Measurements from ENCODE around the gene ARL5A.

The ARL5A gene

GRCh38 chr2:151766437-151767153 is 61.6 kb downstream of the ARL5A start:
- TF ChIP-seq NFIC (IDR thresholded peaks at IDR 0.05) (no peak), CREB1 (IDR thresholded peaks at IDR 0.05; ENCODE audit: low read depth) (no peak), USF1 (IDR thresholded peaks at IDR 0.05) (no peak), REST (IDR thresholded peaks at IDR 0.05; ENCODE audit: low read depth) (no peak), EP300 (IDR thresholded peaks at IDR 0.05; ENCODE audit: borderline replicate concordance) (no peak), TEAD4 (IDR thresholded peaks at IDR 0.05) (no peak), FOXM1 (IDR thresholded peaks at IDR 0.05; ENCODE audit: borderline replicate concordance, low read depth) (no peak), TAF1 (IDR thresholded peaks at IDR 0.05; ENCODE audit: low read depth) (no peak), EGR1 (IDR thresholded peaks at IDR 0.05) (no peak), CEBPB (IDR thresholded peaks at IDR 0.05) (no peak), YY1 (IDR thresholded peaks at IDR 0.05; ENCODE audit: low read depth) (no peak), ZBTB7A (IDR thresholded peaks at IDR 0.05; ENCODE audit: low read depth) (no peak), TCF12 (IDR thresholded peaks at IDR 0.05; ENCODE audit: low read depth) (no peak)

- TF ChIP-seq NFIC (IDR thresholded peaks at IDR 0.05) = no peak
- no peak for TF ChIP-seq EP300 (IDR thresholded peaks at IDR 0.05; ENCODE audit: borderline replicate concordance)
- TF ChIP-seq ZBTB7A (IDR thresholded peaks at IDR 0.05; ENCODE audit: low read depth) = no peak
- no peak for TF ChIP-seq TAF1 (IDR thresholded peaks at IDR 0.05; ENCODE audit: low read depth)
These were observed 62.3 kb downstream of the ARL5A start for GRCh38 chr2:151765760-151766410.

GRCh38 chr2:151762694-151763093 is 65.5 kb downstream of the ARL5A start:
- TF ChIP-seq CREB1 (IDR thresholded peaks at IDR 0.05; ENCODE audit: low read depth) = no peak

GRCh38 chr2:151761687-151762086 is 66.5 kb downstream of the ARL5A start:
- TF ChIP-seq REST (IDR thresholded peaks at IDR 0.05; ENCODE audit: low read depth) = no peak
- no peak for TF ChIP-seq EP300 (IDR thresholded peaks at IDR 0.05; ENCODE audit: borderline replicate concordance)
- TF ChIP-seq RAD21 (IDR thresholded peaks at IDR 0.05; ENCODE audit: low read depth) = no peak
- TF ChIP-seq USF1 (IDR thresholded peaks at IDR 0.05) = no peak
- TF ChIP-seq EGR1 (IDR thresholded peaks at IDR 0.05) = no peak
- no peak for TF ChIP-seq TCF12 (IDR thresholded peaks at IDR 0.05; ENCODE audit: low read depth)
- no peak for TF ChIP-seq NFIC (IDR thresholded peaks at IDR 0.05)
- TF ChIP-seq CREB1 (IDR thresholded peaks at IDR 0.05; ENCODE audit: low read depth) = no peak
- no peak for TF ChIP-seq TAF1 (IDR thresholded peaks at IDR 0.05; ENCODE audit: low read depth)
- TF ChIP-seq TEAD4 (IDR thresholded peaks at IDR 0.05) = no peak
- no peak for TF ChIP-seq YY1 (IDR thresholded peaks at IDR 0.05; ENCODE audit: low read depth)
- no peak for TF ChIP-seq MAX (IDR thresholded peaks at IDR 0.05)
- no peak for TF ChIP-seq CEBPB (IDR thresholded peaks at IDR 0.05)
- TF ChIP-seq ZBTB7A (IDR thresholded peaks at IDR 0.05; ENCODE audit: low read depth) = no peak

GRCh38 chr2:151761193-151761592 is 67.0 kb downstream of the ARL5A start:
- TF ChIP-seq MAX (IDR thresholded peaks at IDR 0.05) (no peak), CREB1 (IDR thresholded peaks at IDR 0.05; ENCODE audit: low read depth) (no peak), EGR1 (IDR thresholded peaks at IDR 0.05) (no peak), TEAD4 (IDR thresholded peaks at IDR 0.05) (no peak), REST (IDR thresholded peaks at IDR 0.05; ENCODE audit: low read depth) (no peak)
